Pancreas (tissue), 10 donors: ENCODE measurements around the gene SPATA31D4. TPM values are rescaled to one million over a fixed set of nuclear protein-coding genes. Genes with fewer than 3 reads are reported as not detected.
"Not testable (repeated sequence)": the region's sequence is repeated elsewhere in the genome, so short reads cannot be mapped to it uniquely, and the experiment has no call there.

Experiments used
- ATAC-seq, 4 donors: fragments of 200-7000 bp; cut with Tn5 transposase; one replicate each; pipeline versions ENCODE4 v1.8.0 to v1.9.1; 2020; ENCODE audit warnings: mild to moderate bottlenecking in 4 of 4, moderate library complexity in 4 of 4
- DNase-seq, 6 donors: peaks; one replicate each; pipeline ENCODE4 v3.0.0-alpha.2; 2020
- FAIRE-seq: peaks from 2 replicates; lab custom pipeline; 2012; peaks lifted over from hg19 to GRCh38; lab: Jason Lieb, UNC
- H3K27ac ChIP-seq, 4 donors: fragments of 200-600 bp; sonication (generic); 1 replicate in 3 of 4; 2 replicates in 1 of 4; pipeline versions ENCODE4 v1.5.0 to v1.8.0; 2020
- H3K27me3 ChIP-seq, 4 donors: fragments of 200-600 bp; one replicate each; pipeline ENCODE4 v1.8.0; 2021
- H3K36me3 ChIP-seq, 3 donors: fragments of 200-600 bp; sonication (generic) in 1 of 3; one replicate each; pipeline versions ENCODE4 v1.5.0 to v1.8.0; 2020 to 2021
- H3K4me1 ChIP-seq, 3 donors: fragments of 200-600 bp; one replicate each; pipeline ENCODE4 v1.8.0; 2021
- H3K4me3 ChIP-seq, 4 donors: fragments of 200-600 bp; sonication (generic) in 2 of 4; one replicate each; pipeline versions ENCODE4 v1.5.0 to v1.8.0; 2020 to 2021
- H3K9me3 ChIP-seq, 4 donors: fragments of 200-600 bp; one replicate each; pipeline ENCODE4 v1.8.0; 2021
- WGBS, 2 donors: extraction: QIAGEN DNeasy Blood & Tissue Kit; methylation state at CpG; one replicate each; pipeline ENCODE4 v1.1.7; 2013; 5-methylcytosine and 5-hydroxymethylcytosine counted together
- intact Hi-C, 3 donors: fragments of 100-400 bp; cut with DNase I; formaldehyde crosslinking; loops; one replicate each; pipeline versions ENCODE4 v1.11.1 to v1.14.2; 2022
- polyA plus RNA-seq, 2 donors: library from polyadenylated mRNA; stranded (reverse); fragments of 200-250 nt; gene quantifications; one replicate each; pipeline ENCODE4 v1.2.3, GENCODE V29; 2013
- total RNA-seq, 6 donors: library from RNA; stranded (reverse); fragmentation: NEBNext Ultra II Directional in 4 of 6; extraction: Animal tissue kit (Norgen Biotek cat#: 25700) in 4 of 6; gene quantifications; one replicate each; pipeline versions ENCODE4 v1.2.1 to v1.2.4, GENCODE V29; 2021 to 2023
- TF ChIP-seq, protein P1 (sequence below), 4 donors: fragments of 200-600 bp; sonication (generic) in 3 of 4; IDR thresholded peaks; one replicate each; pipeline versions ENCODE4 v1.5.0 to v1.8.0; 2021; ENCODE audit warnings: antibody characterized with exemption in 4 of 4
- donor health status: healthy with polysubstance abuse.
- donor health status: DM: no; HTN: no; CAD: no; lungs with moderate emphysema.
- donor health status: DM: no; HTN: no; CAD: no.
- donor health status: control.
- donor health status: control.
- donor health status: Bipolar disorder and iron deficiency.
- donor health status: DM: yes; HTN: yes; CAD: no.
- donor health status: DM: no; HTN: no; CAD: no.
- donor health status: DM: no; HTN: no; CAD: no.
- donor health status: DM: yes; HTN: yes; CAD: no.

SPATA31D4 gene
- total RNA-seq, result not detected
- under 1 TPM in 1 of 2 donors, not detected in 1; 0.04 TPM for polyA plus RNA-seq

GRCh38 chr9:81928305-81928704, at the start of gene SPATA31D4:
TSS of gene SPATA31D4 (plus strand) at chr9:81928428. CDS start at chr9:81928514, 86 bp downstream.
- H3K9me3 ChIP-seq, FAIRE-seq, H3K27me3 ChIP-seq, ATAC-seq, H3K27ac ChIP-seq, H3K36me3 ChIP-seq, DNase-seq, H3K4me3 ChIP-seq, intact Hi-C loops, H3K4me1 ChIP-seq: not testable (repeated sequence)
- no CpG with 5 or more reads among the region's 3 CpGs for WGBS, 2 donors

DNA sequence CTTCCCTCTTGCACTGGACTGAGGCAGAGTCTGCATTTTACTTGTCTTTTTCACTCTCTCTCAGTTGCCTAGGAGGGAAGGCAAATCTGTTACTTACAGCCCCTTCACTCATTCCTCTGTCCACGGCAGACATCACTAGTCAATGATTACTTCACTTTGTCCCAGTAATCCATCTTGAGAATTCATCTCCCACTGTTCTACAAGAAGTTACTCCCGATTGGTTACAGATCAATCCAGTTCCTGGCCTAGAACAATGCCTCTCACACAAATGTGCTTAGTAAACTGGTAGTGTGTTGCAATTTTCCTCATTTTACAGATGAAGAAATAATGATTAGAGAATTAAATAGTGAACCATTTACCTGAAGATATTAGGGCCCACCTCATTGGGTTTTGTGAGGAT, 49.7 kb upstream of the SPATA31D4 start:
- H3K9me3 ChIP-seq, result no peaks in the 10 kb centered on the region
- FAIRE-seq (no peak), ATAC-seq (no peak), DNase-seq (no peak)
- H3K36me3 ChIP-seq, result no peaks in the 10 kb centered on the region
- TF ChIP-seq, protein P1, sequence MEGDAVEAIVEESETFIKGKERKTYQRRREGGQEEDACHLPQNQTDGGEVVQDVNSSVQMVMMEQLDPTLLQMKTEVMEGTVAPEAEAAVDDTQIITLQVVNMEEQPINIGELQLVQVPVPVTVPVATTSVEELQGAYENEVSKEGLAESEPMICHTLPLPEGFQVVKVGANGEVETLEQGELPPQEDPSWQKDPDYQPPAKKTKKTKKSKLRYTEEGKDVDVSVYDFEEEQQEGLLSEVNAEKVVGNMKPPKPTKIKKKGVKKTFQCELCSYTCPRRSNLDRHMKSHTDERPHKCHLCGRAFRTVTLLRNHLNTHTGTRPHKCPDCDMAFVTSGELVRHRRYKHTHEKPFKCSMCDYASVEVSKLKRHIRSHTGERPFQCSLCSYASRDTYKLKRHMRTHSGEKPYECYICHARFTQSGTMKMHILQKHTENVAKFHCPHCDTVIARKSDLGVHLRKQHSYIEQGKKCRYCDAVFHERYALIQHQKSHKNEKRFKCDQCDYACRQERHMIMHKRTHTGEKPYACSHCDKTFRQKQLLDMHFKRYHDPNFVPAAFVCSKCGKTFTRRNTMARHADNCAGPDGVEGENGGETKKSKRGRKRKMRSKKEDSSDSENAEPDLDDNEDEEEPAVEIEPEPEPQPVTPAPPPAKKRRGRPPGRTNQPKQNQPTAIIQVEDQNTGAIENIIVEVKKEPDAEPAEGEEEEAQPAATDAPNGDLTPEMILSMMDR (IDR thresholded peaks at IDR 0.05), result no peak
- H3K27ac ChIP-seq, result no peak overlapping the region
- 42 to 44% methylated on average over 2 of the region's 2 CpGs for WGBS, 2 donors
- intact Hi-C loops, result no loop called here
- no peak overlapping the region for H3K4me3 ChIP-seq
- no peaks in the 10 kb centered on the region for H3K4me1 ChIP-seq
- H3K27me3 ChIP-seq, result no peaks in the 10 kb centered on the region

DNA sequence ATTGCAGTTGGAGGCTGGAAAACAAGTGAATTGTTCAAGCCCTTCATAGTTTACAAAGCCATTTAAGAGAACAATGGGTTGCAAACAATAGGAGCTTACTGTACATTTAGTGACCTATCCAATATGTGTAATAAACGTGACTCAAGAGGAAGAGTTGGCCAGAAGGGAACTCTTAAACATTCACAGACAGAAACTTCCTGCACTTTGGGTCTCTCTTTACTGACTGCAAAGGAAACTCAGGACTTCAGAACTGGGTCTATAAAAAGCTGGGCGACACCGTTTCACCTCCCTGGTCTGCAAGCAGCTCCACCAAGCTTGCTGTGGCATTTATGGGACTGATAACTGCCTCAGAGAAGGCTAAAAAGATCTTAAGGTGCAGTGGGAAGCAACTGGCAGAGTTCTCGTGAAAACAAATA, 48.7 kb upstream of the SPATA31D4 start:
- intact Hi-C loops, result no loop called here
- WGBS, 2 donors, result 21 to 24% methylated on average over 4 of the region's 4 CpGs

GRCh38 chr9:81885602-81886001, 42.6 kb upstream of the SPATA31D4 start:
- 38 to 49% methylated on average over 2 of the region's 2 CpGs for WGBS, 2 donors
- intact Hi-C loops, result no loop called here

More for the DNA sequence above, 48.7 kb upstream of the SPATA31D4 start:
- Histone ChIP-seq H3K4me1 (no peaks in the 10 kb centered on the region), H3K27me3 (no peaks in the 10 kb centered on the region), H3K36me3 (no peaks in the 10 kb centered on the region), H3K9me3 (no peaks in the 10 kb centered on the region), H3K27ac (no peak overlapping the region), H3K4me3 (no peak overlapping the region)
- FAIRE-seq (no peak), ATAC-seq (no peak), DNase-seq (no peak)
- TF ChIP-seq, protein P1 (IDR thresholded peaks at IDR 0.05), result no peak

GRCh38 chr9:81886665-81887064, 41.6 kb upstream of the SPATA31D4 start:
- TF ChIP-seq, protein P1 (IDR thresholded peaks at IDR 0.05), result no peak
- ATAC-seq (no peak), FAIRE-seq (no peak), DNase-seq (no peak)
- intact Hi-C loops, result no loop called here
- no peaks in the 10 kb centered on the region for H3K27me3 ChIP-seq
- no peak overlapping the region for H3K4me3 ChIP-seq
- no peak overlapping the region for H3K27ac ChIP-seq
- H3K36me3 ChIP-seq, result no peaks in the 10 kb centered on the region
- H3K4me1 ChIP-seq, result no peaks in the 10 kb centered on the region
- no peaks in the 10 kb centered on the region for H3K9me3 ChIP-seq
- WGBS, 2 donors, result 61 to 89% methylated on average over 1 of the region's 1 CpG

More at GRCh38 chr9:81885602-81886001, 42.6 kb upstream of the SPATA31D4 start:
- no peaks in the 10 kb centered on the region for H3K9me3 ChIP-seq
- ATAC-seq, result no peak
- no peaks in the 10 kb centered on the region for H3K36me3 ChIP-seq
- DNase-seq, result no peak
- TF ChIP-seq, protein P1 (IDR thresholded peaks at IDR 0.05), result no peak
- FAIRE-seq, result no peak
- no peaks in the 10 kb centered on the region for H3K27me3 ChIP-seq
- no peak overlapping the region for H3K4me3 ChIP-seq
- no peaks in the 10 kb centered on the region for H3K4me1 ChIP-seq
- no peak overlapping the region for H3K27ac ChIP-seq
